ENCODE data around the gene CRYL1. TPM values are rescaled to one million over a fixed set of nuclear protein-coding genes. Genes with fewer than 3 reads are reported as not detected.

Gene CRYL1
- polyA plus RNA-seq, 1 donor from 2014 or later: 10.6 TPM

- no peak overlapping the region for H3K4me2 ChIP-seq (ENCODE audit: low read length)
- no peaks in the 10 kb centered on the region for H3F3A ChIP-seq (ENCODE audit: insufficient read depth, low read length, poor library complexity, severe bottlenecking)
- no peak overlapping the region for H3K27ac ChIP-seq (ENCODE audit: low read length)
- H3K9me2 ChIP-seq (ENCODE audit: insufficient read depth, low read length): no peaks in the 10 kb centered on the region
- no peak overlapping the region for H2AFZ ChIP-seq (ENCODE audit: low read depth, low read length)
- no peaks in the 10 kb centered on the region for H3K36me3 ChIP-seq (ENCODE audit: insufficient read depth, low read length)
- no peaks in the 10 kb centered on the region for H4K20me1 ChIP-seq (ENCODE audit: insufficient read depth)
- no peaks in the 10 kb centered on the region for H3K9me3 ChIP-seq (ENCODE audit: low read length)
- no peak overlapping the region for H3K9ac ChIP-seq (ENCODE audit: low read length)
- H3K4me3 ChIP-seq (ENCODE audit: low read length): no peak overlapping the region
- TF ChIP-seq CTCF (IDR thresholded peaks at IDR 0.05; ENCODE audit: poor library complexity, severe bottlenecking): no peak
- TF ChIP-seq EZH2 (IDR thresholded peaks at IDR 0.05; ENCODE audit: borderline replicate concordance, insufficient read depth, low read length, poor library complexity, severe bottlenecking): no peak
- TF ChIP-seq, protein P1, sequence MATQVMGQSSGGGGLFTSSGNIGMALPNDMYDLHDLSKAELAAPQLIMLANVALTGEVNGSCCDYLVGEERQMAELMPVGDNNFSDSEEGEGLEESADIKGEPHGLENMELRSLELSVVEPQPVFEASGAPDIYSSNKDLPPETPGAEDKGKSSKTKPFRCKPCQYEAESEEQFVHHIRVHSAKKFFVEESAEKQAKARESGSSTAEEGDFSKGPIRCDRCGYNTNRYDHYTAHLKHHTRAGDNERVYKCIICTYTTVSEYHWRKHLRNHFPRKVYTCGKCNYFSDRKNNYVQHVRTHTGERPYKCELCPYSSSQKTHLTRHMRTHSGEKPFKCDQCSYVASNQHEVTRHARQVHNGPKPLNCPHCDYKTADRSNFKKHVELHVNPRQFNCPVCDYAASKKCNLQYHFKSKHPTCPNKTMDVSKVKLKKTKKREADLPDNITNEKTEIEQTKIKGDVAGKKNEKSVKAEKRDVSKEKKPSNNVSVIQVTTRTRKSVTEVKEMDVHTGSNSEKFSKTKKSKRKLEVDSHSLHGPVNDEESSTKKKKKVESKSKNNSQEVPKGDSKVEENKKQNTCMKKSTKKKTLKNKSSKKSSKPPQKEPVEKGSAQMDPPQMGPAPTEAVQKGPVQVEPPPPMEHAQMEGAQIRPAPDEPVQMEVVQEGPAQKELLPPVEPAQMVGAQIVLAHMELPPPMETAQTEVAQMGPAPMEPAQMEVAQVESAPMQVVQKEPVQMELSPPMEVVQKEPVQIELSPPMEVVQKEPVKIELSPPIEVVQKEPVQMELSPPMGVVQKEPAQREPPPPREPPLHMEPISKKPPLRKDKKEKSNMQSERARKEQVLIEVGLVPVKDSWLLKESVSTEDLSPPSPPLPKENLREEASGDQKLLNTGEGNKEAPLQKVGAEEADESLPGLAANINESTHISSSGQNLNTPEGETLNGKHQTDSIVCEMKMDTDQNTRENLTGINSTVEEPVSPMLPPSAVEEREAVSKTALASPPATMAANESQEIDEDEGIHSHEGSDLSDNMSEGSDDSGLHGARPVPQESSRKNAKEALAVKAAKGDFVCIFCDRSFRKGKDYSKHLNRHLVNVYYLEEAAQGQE (IDR thresholded peaks at IDR 0.05; ENCODE audit: borderline replicate concordance): no peak
- no peak for TF ChIP-seq EP300 (conservative IDR thresholded peaks at IDR 0.05; ENCODE audit: poor library complexity, severe bottlenecking)
- no peak for TF ChIP-seq SMC3 (conservative IDR thresholded peaks at IDR 0.05; ENCODE audit: poor library complexity)
- no peak for TF ChIP-seq TAF1 (IDR thresholded peaks at IDR 0.05; ENCODE audit: low read depth)
- TF ChIP-seq MXI1 (conservative IDR thresholded peaks at IDR 0.05; ENCODE audit: poor library complexity, severe bottlenecking): no peak
- TF ChIP-seq RAD21 (conservative IDR thresholded peaks at IDR 0.05): no peak
- no peak for TF ChIP-seq POLR2AphosphoS5 (IDR thresholded peaks at IDR 0.05)
- H3K79me2 ChIP-seq (replicated peaks; ENCODE audit: insufficient read depth, low read length): no peaks in the 10 kb centered on the region
- H3K27me3 ChIP-seq (ENCODE audit: insufficient read depth, low read depth, low read length): no peaks in the 10 kb centered on the region
Measured at GRCh38 chr13:20369886-20370361, 155.7 kb downstream of the CRYL1 start.

DNA sequence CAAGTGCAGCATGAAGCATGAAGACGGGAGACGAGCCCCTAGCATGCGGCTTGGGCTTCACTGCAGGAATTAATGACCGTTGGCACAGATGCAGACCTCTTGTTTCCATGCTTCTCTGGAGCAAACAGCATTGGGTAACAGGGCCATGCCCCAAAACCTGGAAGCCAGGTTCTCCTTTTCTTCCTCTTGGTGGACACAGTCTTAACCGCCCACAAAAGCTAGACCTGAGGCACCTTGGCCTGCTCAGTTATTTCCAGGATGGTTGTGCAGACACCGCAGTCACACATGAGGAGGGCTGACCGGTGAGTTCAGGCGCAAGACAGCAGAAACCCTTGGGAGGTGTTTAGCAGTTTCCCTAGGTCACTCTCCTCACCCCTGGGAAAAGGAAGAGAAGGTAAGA is 159.6 kb downstream of the CRYL1 start:
- H3K79me2 ChIP-seq (replicated peaks; ENCODE audit: insufficient read depth, low read length): no peaks in the 10 kb centered on the region
- H3F3A ChIP-seq (ENCODE audit: insufficient read depth, low read length, poor library complexity, severe bottlenecking): no peaks in the 10 kb centered on the region
- H3K27me3 ChIP-seq (ENCODE audit: insufficient read depth, low read depth, low read length): no peaks in the 10 kb centered on the region
- no peak overlapping the region for H3K9ac ChIP-seq (ENCODE audit: low read length)
- no peaks in the 10 kb centered on the region for H3K9me3 ChIP-seq (ENCODE audit: low read length)
- no peaks in the 10 kb centered on the region for H3K9me2 ChIP-seq (ENCODE audit: insufficient read depth, low read length)
- no peak for TF ChIP-seq POLR2AphosphoS5 (IDR thresholded peaks at IDR 0.05)
- no peak for TF ChIP-seq RAD21 (conservative IDR thresholded peaks at IDR 0.05)
- TF ChIP-seq, protein P1 (IDR thresholded peaks at IDR 0.05; ENCODE audit: borderline replicate concordance): no peak
- TF ChIP-seq SMC3 (conservative IDR thresholded peaks at IDR 0.05; ENCODE audit: poor library complexity): no peak
- TF ChIP-seq EZH2 (IDR thresholded peaks at IDR 0.05; ENCODE audit: borderline replicate concordance, insufficient read depth, low read length, poor library complexity, severe bottlenecking): no peak
- TF ChIP-seq EP300 (conservative IDR thresholded peaks at IDR 0.05; ENCODE audit: poor library complexity, severe bottlenecking): no peak
- TF ChIP-seq CTCF (IDR thresholded peaks at IDR 0.05; ENCODE audit: poor library complexity, severe bottlenecking): no peak
- TF ChIP-seq TAF1 (IDR thresholded peaks at IDR 0.05; ENCODE audit: low read depth): no peak
- TF ChIP-seq MXI1 (conservative IDR thresholded peaks at IDR 0.05; ENCODE audit: poor library complexity, severe bottlenecking): no peak
- H3K27ac ChIP-seq (ENCODE audit: low read length): no peak overlapping the region
- H3K36me3 ChIP-seq (ENCODE audit: insufficient read depth, low read length): no peaks in the 10 kb centered on the region
- H2AFZ ChIP-seq (ENCODE audit: low read depth, low read length): no peak overlapping the region
- no peaks in the 10 kb centered on the region for H4K20me1 ChIP-seq (ENCODE audit: insufficient read depth)
- H3K4me2 ChIP-seq (ENCODE audit: low read length): no peak overlapping the region
- H3K4me3 ChIP-seq (ENCODE audit: low read length): no peak overlapping the region

Data from neural cell (in vitro differentiated cells).